ENCODE results near the gene DUSP12. TPM values are rescaled to one million over a fixed set of nuclear protein-coding genes. Genes with fewer than 3 reads are reported as not detected.

DUSP12 gene
- total and polyA plus RNA-seq, 9 of the 15 experiments (the other 6 are each of a cell fraction or from before 2014, with no cell fraction given) = 10.4 to 81.4 (median 43.6) TPM

DNA sequence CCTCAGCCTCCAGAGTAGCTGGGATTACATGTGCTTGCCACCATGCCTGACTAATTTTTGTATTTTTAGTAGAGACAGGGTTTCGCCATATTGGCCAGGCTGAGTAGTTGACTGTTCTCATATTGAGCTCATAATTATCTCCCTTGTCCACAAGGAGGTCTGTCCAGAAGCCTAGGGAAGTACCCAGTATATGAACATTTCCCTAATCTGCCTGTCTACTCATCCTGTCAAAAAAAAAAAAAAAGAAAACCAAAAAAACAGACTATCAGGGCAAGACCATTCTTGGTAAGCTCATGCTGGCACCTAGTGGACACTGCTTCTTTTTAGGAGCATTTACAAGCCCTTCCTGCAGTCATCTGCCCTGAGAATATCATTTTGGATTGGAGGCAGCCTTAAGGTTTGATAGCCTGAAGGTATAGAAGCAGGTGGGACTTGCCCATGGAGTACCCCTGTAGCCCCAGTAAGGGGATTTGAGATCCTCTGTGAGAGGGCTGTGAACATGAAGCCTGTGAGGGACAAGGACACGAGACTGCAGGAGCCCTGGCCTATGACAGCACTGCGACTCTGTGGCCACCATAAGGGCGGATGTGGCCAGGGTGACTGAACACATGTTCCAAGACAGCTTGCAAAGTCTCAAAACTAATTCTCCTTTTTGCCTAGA lies 10.8 kb upstream of the DUSP12 start (continued):
- no peak for TF ChIP-seq CCAR2 (IDR thresholded peaks at IDR 0.05; ENCODE audit: low read depth, low read length)
- TF ChIP-seq PHB (CRISPR knock-in tag; IDR thresholded peaks at IDR 0.05) = no peak
- TF ChIP-seq ZKSCAN8 (CRISPR knock-in tag; IDR thresholded peaks at IDR 0.05) = no peak; the same call in 1 of the 2 replicates
- peak; percentile 72 for TF ChIP-seq MEIS2 (IDR thresholded peaks at IDR 0.05; ENCODE audit: partially characterized antibody)
- TF ChIP-seq ZNF436 (CRISPR knock-in tag; IDR thresholded peaks at IDR 0.05) = no peak
- TF ChIP-seq RBFOX2 (IDR thresholded peaks at IDR 0.05; ENCODE audit: low read depth, low read length) = no peak
- TF ChIP-seq, protein P1, sequence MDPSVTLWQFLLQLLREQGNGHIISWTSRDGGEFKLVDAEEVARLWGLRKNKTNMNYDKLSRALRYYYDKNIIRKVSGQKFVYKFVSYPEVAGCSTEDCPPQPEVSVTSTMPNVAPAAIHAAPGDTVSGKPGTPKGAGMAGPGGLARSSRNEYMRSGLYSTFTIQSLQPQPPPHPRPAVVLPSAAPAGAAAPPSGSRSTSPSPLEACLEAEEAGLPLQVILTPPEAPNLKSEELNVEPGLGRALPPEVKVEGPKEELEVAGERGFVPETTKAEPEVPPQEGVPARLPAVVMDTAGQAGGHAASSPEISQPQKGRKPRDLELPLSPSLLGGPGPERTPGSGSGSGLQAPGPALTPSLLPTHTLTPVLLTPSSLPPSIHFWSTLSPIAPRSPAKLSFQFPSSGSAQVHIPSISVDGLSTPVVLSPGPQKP (CRISPR knock-in tag; IDR thresholded peaks at IDR 0.05) = no peak
- TF ChIP-seq HES1 (IDR thresholded peaks at IDR 0.05; ENCODE audit: low read depth) = 0 out of 2 replicates have a peak, but pooled peaks have one; percentile 25
- TF ChIP-seq ZNF3 (CRISPR knock-in tag; IDR thresholded peaks at IDR 0.05) = peak; percentile 94
- peak; percentile 51; the same call in 1 of the 2 replicates for TF ChIP-seq CTBP1 (IDR thresholded peaks at IDR 0.05; ENCODE audit: borderline replicate concordance)
- TF ChIP-seq SRSF3 (IDR thresholded peaks at IDR 0.05; ENCODE audit: insufficient read depth, low read length) = no peak
- TF ChIP-seq PHF21A (IDR thresholded peaks at IDR 0.05; ENCODE audit: borderline replicate concordance, low read depth) = peak; percentile 23; the same call in 1 of the 2 replicates
- TF ChIP-seq EP300 (IDR thresholded peaks at IDR 0.05; ENCODE audit: low read length) = peak; percentile 48; the same call in 1 of the 2 replicates
- TF ChIP-seq HNRNPK (IDR thresholded peaks at IDR 0.05; ENCODE audit: low read depth, low read length, poor library complexity, severe bottlenecking) = no peak
- no peak for TF ChIP-seq ZNF780A (CRISPR knock-in tag; IDR thresholded peaks at IDR 0.05)
- peak; percentile 40 for TF ChIP-seq TAL1 (IDR thresholded peaks at IDR 0.05)
- TF ChIP-seq GABPB2 (CRISPR knock-in tag; conservative IDR thresholded peaks at IDR 0.05) = no peak
- TF ChIP-seq, protein P2, sequence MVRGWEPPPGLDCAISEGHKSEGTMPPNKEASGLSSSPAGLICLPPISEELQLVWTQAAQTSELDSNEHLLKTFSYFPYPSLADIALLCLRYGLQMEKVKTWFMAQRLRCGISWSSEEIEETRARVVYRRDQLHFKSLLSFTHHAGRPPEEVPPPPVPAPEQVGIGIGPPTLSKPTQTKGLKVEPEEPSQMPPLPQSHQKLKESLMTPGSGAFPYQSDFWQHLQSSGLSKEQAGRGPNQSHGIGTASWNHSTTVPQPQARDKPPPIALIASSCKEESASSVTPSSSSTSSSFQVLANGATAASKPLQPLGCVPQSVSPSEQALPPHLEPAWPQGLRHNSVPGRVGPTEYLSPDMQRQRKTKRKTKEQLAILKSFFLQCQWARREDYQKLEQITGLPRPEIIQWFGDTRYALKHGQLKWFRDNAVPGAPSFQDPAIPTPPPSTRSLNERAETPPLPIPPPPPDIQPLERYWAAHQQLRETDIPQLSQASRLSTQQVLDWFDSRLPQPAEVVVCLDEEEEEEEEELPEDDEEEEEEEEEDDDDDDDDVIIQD (CRISPR knock-in tag; IDR thresholded peaks at IDR 0.05) = no peak
- no peak for TF ChIP-seq GTF2A2 (tag; IDR thresholded peaks at IDR 0.05)
- TF ChIP-seq ZBTB33 (CRISPR knock-in tag; IDR thresholded peaks at IDR 0.05) = peak; percentile 26; the same call in 1 of the 2 replicates
- TF ChIP-seq TCF7L2 (IDR thresholded peaks at IDR 0.05; ENCODE audit: low read depth, low read length) = no peak
- TF ChIP-seq ZC3H8 (IDR thresholded peaks at IDR 0.05) = no peak
- TF ChIP-seq JUND (IDR thresholded peaks at IDR 0.05; ENCODE audit: borderline replicate concordance, low read depth, low read length) = peak; percentile 60; the same call in 1 of the 2 replicates
- peak; percentile 53; the same call in 1 of the 3 replicates for TF ChIP-seq JUND (tag; IDR thresholded peaks at IDR 0.05; ENCODE audit: borderline replicate concordance, low read depth, low read length)
- no peak for TF ChIP-seq POLR3A (IDR thresholded peaks at IDR 0.05; ENCODE audit: borderline replicate concordance, extremely low read depth, insufficient read depth, insufficient read length)
